Measurements from ENCODE around the gene RHOT2. TPM values are rescaled to one million over a fixed set of nuclear protein-coding genes. Genes with fewer than 3 reads are reported as not detected.

Gene RHOT2
- total RNA-seq, 1 donor from 2014 or later = 163 TPM

GRCh38 chr16:693766-694165 lies 25.8 kb downstream of the RHOT2 start:
- H3K36me3 Mint-ChIP-seq = no peaks in the 10 kb centered on the region
- H3K27ac Mint-ChIP-seq = no peak overlapping the region
- H3K9me3 Mint-ChIP-seq = no peaks in the 10 kb centered on the region
- TF ChIP-seq CTCF (conservative IDR thresholded peaks at IDR 0.05) = no peak
- peaks cover 3% of the 10 kb centered on the region for H3K4me1 Mint-ChIP-seq (ENCODE audit: unreplicated experiment)
- peaks cover 52% of the 10 kb centered on the region for H3K27me3 Mint-ChIP-seq
- H3K4me3 Mint-ChIP-seq = no peak overlapping the region
- no peak for DNase-seq (ENCODE audit: extremely low spot score, unreplicated experiment)

DNA sequence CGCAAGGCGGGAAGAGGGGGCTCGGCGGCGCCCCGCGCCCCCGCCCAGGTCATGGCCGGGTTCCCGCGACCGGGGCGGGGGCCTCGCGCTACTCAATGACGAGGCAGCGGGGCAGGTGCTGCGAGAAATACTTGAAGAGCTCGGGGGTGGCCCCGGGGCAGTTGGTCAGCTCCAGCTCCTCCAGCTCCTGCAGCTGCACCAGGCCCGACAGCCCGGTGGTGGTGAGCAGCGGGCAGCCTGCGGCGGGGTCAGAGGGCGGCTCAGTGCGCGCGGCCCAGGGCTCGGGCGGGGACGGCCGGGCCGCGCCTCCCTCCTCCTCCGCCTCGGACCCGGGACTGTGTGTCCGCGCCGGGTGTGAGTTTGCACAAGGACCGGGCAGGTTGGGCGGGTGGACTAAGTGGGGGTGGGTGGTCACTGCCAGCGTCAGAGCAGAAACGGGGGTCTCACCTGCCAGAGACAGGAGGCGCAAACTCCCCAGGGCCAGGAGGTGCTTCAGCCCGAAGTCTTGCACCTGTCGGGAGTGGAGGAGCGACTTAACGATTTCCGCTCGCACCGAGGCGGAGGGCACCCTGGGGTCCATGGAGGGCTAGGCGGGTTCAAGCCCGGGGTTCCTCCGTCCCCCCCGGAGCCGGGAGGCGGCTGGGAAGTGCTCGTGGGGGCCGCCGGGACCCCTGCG lies 26.4 kb downstream of the RHOT2 start:
- no peaks in the 10 kb centered on the region for H3K36me3 Mint-ChIP-seq
- no peaks in the 10 kb centered on the region for H3K4me1 Mint-ChIP-seq (ENCODE audit: unreplicated experiment)
- no peak overlapping the region for H3K4me3 Mint-ChIP-seq
- no peak overlapping the region for H3K27ac Mint-ChIP-seq
- no peaks in the 10 kb centered on the region for H3K9me3 Mint-ChIP-seq
- DNase-seq (ENCODE audit: extremely low spot score, unreplicated experiment) = no peak
- peaks cover 58% of the 10 kb centered on the region for H3K27me3 Mint-ChIP-seq
- TF ChIP-seq CTCF (conservative IDR thresholded peaks at IDR 0.05) = no peak

DNA sequence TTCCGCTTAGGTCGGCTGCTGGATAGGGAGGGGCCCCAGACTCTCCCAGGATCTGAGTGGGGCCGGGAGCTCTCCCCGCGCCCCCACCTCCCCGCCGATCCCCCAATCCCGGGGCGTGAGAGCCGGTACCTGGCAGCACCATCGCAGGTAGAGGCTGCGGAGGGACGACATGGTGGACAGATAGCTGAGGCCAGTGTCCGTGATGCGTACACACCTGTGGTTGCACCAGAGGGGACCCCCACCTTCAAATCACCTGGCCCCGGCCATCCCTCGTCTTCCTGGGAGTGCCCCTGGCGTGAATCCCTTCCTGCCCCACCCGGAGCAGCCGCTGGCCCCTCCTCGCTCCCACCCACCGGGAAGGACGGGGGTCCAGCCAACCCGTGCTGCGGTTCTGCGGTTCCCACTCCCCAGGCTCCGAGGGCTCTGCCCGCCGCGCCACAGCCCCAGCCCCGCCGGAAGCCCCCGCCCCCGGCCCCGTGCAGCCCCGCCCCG lies 27.0 kb downstream of the RHOT2 start:
- no peaks in the 10 kb centered on the region for H3K36me3 Mint-ChIP-seq
- H3K4me3 Mint-ChIP-seq = no peak overlapping the region
- no peak overlapping the region for H3K27ac Mint-ChIP-seq
- no peak for DNase-seq (ENCODE audit: extremely low spot score, unreplicated experiment)
- TF ChIP-seq CTCF (conservative IDR thresholded peaks at IDR 0.05) = no peak
- H3K4me1 Mint-ChIP-seq (ENCODE audit: unreplicated experiment) = no peaks in the 10 kb centered on the region
- H3K9me3 Mint-ChIP-seq = no peaks in the 10 kb centered on the region
- peaks cover 63% of the 10 kb centered on the region for H3K27me3 Mint-ChIP-seq

DNA sequence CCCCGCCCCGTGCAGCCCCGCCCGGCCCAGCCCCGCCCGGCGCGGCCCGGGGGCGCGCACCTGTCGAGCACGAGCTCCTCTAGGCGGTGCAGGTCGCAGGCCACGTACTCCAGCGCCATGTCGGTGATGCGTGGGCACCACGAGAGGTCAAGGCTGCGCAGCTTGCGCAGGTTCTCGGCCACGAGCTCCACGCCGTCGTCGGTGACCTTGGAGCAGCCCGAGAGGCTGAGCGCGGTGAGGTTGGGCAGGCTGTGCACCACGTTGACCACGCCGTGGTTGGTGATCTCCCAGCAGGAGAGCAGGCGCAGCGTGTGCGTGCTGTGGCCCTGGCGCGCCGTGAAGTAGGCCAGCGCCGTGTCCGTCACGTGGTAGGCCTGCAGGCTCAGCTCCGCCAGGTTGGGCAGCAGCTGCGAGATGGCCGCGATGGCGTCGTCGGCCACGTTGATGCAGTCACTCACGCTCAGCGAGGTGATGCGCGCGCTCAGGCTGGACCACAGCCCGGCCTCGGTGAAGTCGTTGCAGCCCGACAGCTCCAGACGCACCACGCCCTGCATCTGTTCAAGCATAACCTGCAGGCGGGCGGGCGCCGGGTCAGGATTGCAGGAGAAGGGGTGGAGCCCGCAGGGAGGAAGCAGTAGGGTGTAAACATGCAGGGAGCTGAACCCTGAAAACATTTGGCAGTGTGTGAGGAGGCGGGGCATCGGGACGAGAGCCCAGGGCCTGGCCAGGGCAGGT lies 27.6 kb downstream of the RHOT2 start:
- H3K27ac Mint-ChIP-seq = no peak overlapping the region
- H3K27me3 Mint-ChIP-seq = peaks cover 67% of the 10 kb centered on the region
- H3K4me3 Mint-ChIP-seq = peak overlapping the region; percentile 39
- no peak for DNase-seq (ENCODE audit: extremely low spot score, unreplicated experiment)
- H3K36me3 Mint-ChIP-seq = no peaks in the 10 kb centered on the region
- no peak for TF ChIP-seq CTCF (conservative IDR thresholded peaks at IDR 0.05)
- no peaks in the 10 kb centered on the region for H3K9me3 Mint-ChIP-seq
- H3K4me1 Mint-ChIP-seq (ENCODE audit: unreplicated experiment) = no peaks in the 10 kb centered on the region

GRCh38 chr16:698911-699671 lies 31.2 kb downstream of the RHOT2 start:
- DNase-seq (ENCODE audit: extremely low spot score, unreplicated experiment) = no peak
- Mint-ChIP-seq H3K27me3 (peaks cover 78% of the 10 kb centered on the region), H3K4me3 (no peak overlapping the region), H3K4me1 (ENCODE audit: unreplicated experiment) (no peaks in the 10 kb centered on the region), H3K9me3 (no peaks in the 10 kb centered on the region), H3K27ac (no peak overlapping the region), H3K36me3 (no peaks in the 10 kb centered on the region)
- TF ChIP-seq CTCF (conservative IDR thresholded peaks at IDR 0.05) = no peak
